HEK293 (cell line): ENCODE results near the gene SYNE2.

ENCODE experiments used
- CTCF ChIA-PET: fragments of 350-600 bp; formaldehyde crosslinking; extraction: SDS; loops from one replicate; lab custom pipeline; 2021; ENCODE audit warnings: antibody characterized with exemption; lab: Yijun Ruan, JAX
- POLR2A ChIA-PET: fragments of 300-600 bp; formaldehyde crosslinking; extraction: SDS; loops from one replicate; lab custom pipeline; 2020; ENCODE audit warnings: antibody characterized with exemption, inconsistent platforms; lab: Yijun Ruan, JAX
- H3K27ac ChIP-seq: fragments of 200-500 bp; sonication (Bioruptor generic); 2 replicates; pipeline ENCODE4 v1.5.1; 2014; ENCODE audit warnings: low read depth, low read length, control low read depth, inconsistent platforms; ENCODE audit errors: extremely low read depth
- H3K36me3 ChIP-seq, 2 experiments: fragments of 200-500 bp in 1 of 2; sonication (Bioruptor generic) in 1 of 2; 1 replicate in 1 of 2; 2 replicates in 1 of 2; pipeline ENCODE4 v1.5.1; 2014 to 2017; ENCODE audit warnings: inconsistent platforms in 2 of 2, low read length in 2 of 2; ENCODE audit not compliant: control insufficient read depth in 2 of 2, insufficient read depth in 1 of 2
- H3K4me1 ChIP-seq: fragments of 200-500 bp; sonication (Bioruptor generic); 2 replicates; pipeline ENCODE4 v1.5.1; 2014; ENCODE audit warnings: mild to moderate bottlenecking, low read length, inconsistent platforms; ENCODE audit not compliant: control insufficient read depth, insufficient read depth
- H3K4me3 ChIP-seq: 2 replicates; pipeline ENCODE4 v1.5.1; 2011; ENCODE audit warnings: low read depth, mild to moderate bottlenecking, control low read depth, low read length, moderate library complexity
- H3K9me3 ChIP-seq: fragments of 200-500 bp; sonication (Bioruptor generic); 2 replicates; pipeline ENCODE4 v1.5.1; 2014; ENCODE audit warnings: low read depth, low read length, inconsistent platforms; ENCODE audit not compliant: control insufficient read depth, insufficient read depth
- GLI2 ChIP-seq: fragments of 450-650 bp; formaldehyde crosslinking; IDR thresholded peaks from 2 replicates; pipeline ENCODE4; 2017; ENCODE audit warnings: missing biosample characterization, missing genetic modification characterization, low read depth, borderline replicate concordance
- SP2 ChIP-seq: fragments of 450-650 bp; formaldehyde crosslinking; IDR thresholded peaks from 2 replicates; pipeline ENCODE4 v1.5.1; 2016; ENCODE audit warnings: missing biosample characterization, missing genetic modification characterization
- ZBTB20 ChIP-seq: fragments of 450-650 bp; formaldehyde crosslinking; IDR thresholded peaks from 2 replicates; pipeline ENCODE4 v1.5.1; 2016; ENCODE audit warnings: missing biosample characterization, missing genetic modification characterization
- ZBTB8A ChIP-seq: fragments of 450-650 bp; formaldehyde crosslinking; IDR thresholded peaks from 2 replicates; pipeline ENCODE4 v1.5.1; 2016; ENCODE audit warnings: missing biosample characterization, missing genetic modification characterization
- ZFP37 ChIP-seq: fragments of 450-650 bp; formaldehyde crosslinking; IDR thresholded peaks from 2 replicates; pipeline ENCODE4 v1.5.1; 2016; ENCODE audit warnings: missing biosample characterization, missing genetic modification characterization
- ZNF169 ChIP-seq: fragments of 450-650 bp; formaldehyde crosslinking; IDR thresholded peaks from 2 replicates; pipeline ENCODE4 v1.5.1; 2016; ENCODE audit warnings: missing biosample characterization, missing genetic modification characterization
- ZNF37A ChIP-seq: fragments of 450-650 bp; IDR thresholded peaks from 2 replicates; pipeline ENCODE4 v1.5.1; 2018; ENCODE audit warnings: missing biosample characterization, missing genetic modification characterization
- ZNF48 ChIP-seq: fragments of 450-650 bp; formaldehyde crosslinking; IDR thresholded peaks from 2 replicates; pipeline ENCODE4 v1.5.1; 2016; ENCODE audit warnings: missing biosample characterization, missing genetic modification characterization
- ZNF530 ChIP-seq: fragments of 450-650 bp; formaldehyde crosslinking; IDR thresholded peaks from 2 replicates; pipeline ENCODE4 v1.5.1; 2016; ENCODE audit warnings: low read depth, missing biosample characterization, missing genetic modification characterization
- ZNF561 ChIP-seq: fragments of 450-650 bp; IDR thresholded peaks from 2 replicates; pipeline ENCODE4 v1.5.1; 2018; ENCODE audit warnings: missing biosample characterization, missing genetic modification characterization, borderline replicate concordance
- ZNF600 ChIP-seq: fragments of 450-650 bp; formaldehyde crosslinking; IDR thresholded peaks from 2 replicates; pipeline ENCODE4 v1.5.1; 2016; ENCODE audit warnings: missing biosample characterization, missing genetic modification characterization
- ZNF629 ChIP-seq: fragments of 450-650 bp; formaldehyde crosslinking; IDR thresholded peaks from 2 replicates; pipeline ENCODE4 v1.5.1; 2017; ENCODE audit warnings: missing biosample characterization, missing genetic modification characterization
- TF ChIP-seq, protein P1 (sequence below): fragments of 450-650 bp; formaldehyde crosslinking; IDR thresholded peaks from 2 replicates; pipeline ENCODE4 v1.5.1; 2016; ENCODE audit warnings: missing biosample characterization, missing genetic modification characterization, borderline replicate concordance
- TF ChIP-seq, protein P2 (sequence below): fragments of 450-650 bp; formaldehyde crosslinking; IDR thresholded peaks from 2 replicates; pipeline ENCODE4; 2016; ENCODE audit warnings: missing biosample characterization, missing genetic modification characterization
- TF ChIP-seq, protein P3 (sequence below): fragments of 450-650 bp; formaldehyde crosslinking; IDR thresholded peaks from 2 replicates; pipeline ENCODE4 v1.5.1; 2016; ENCODE audit warnings: missing biosample characterization, missing genetic modification characterization
- TF ChIP-seq, protein P4 (sequence below): fragments of 450-650 bp; formaldehyde crosslinking; IDR thresholded peaks from 2 replicates; pipeline ENCODE4 v1.5.1; 2017; ENCODE audit warnings: missing biosample characterization, missing genetic modification characterization
- TF ChIP-seq, protein P5 (sequence below): fragments of 450-650 bp; formaldehyde crosslinking; IDR thresholded peaks from 2 replicates; pipeline ENCODE4 v1.5.1; 2017; ENCODE audit warnings: missing biosample characterization, mild to moderate bottlenecking, missing genetic modification characterization, moderate library complexity

The SYNE2 gene

DNA sequence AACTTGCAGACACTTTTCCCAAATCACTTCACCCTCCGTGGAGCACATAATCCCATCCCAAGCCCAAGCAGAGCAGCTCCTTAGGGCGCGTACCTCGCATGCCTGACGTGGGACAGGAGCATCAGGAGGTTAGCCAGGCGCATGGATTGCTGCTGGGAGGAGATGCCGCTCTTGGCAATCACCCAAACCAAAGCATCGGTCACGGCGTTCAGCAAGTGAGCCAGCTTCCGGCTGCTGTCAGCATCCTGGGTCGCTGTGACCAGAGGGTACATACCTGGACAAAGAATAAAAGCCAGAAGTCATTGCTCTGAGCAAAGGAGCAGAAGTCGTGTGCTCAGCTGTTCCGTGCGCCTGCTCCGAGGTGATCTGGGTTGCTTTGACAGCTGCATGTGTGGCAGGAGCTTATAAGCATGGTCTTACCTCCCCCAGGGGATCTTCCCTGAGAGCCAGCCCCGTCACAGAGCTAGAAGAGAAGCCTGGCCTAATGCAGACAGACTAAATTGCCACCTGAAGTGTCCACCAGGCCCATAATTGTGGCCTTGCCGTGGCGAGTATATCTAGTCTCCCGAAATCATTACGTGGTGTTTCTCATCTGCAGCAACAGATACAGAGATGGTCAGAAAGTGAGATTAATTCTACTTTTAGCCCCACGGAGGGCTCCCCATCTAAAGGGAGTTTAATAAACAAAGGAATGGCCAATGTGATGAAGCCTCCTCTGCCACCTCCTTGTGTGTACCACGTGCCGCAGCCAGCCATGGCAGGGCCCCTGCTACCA, 382.3 kb downstream of the SYNE2 start:
- peaks cover 0 to 7% of the 10 kb centered on the region in 2 experiments; a peak in 2 of 3 replicates for H3K36me3 ChIP-seq
- ChIA-PET CTCF (interaction anchor here (0.6 kb wide), 1 partner anchor 995 kb away, joined by 4 read pairs; no protein-coding TSS in a partner anchor), POLR2A (no interaction called here)
- no peak overlapping the region for H3K27ac ChIP-seq
- TF ChIP-seq ZFP37 (no peak), ZNF561 (tag by site-specific recombination) (no peak), ZNF600 (no peak), ZBTB20 (tag by site-specific recombination) (no peak)
- TF ChIP-seq, protein P1, sequence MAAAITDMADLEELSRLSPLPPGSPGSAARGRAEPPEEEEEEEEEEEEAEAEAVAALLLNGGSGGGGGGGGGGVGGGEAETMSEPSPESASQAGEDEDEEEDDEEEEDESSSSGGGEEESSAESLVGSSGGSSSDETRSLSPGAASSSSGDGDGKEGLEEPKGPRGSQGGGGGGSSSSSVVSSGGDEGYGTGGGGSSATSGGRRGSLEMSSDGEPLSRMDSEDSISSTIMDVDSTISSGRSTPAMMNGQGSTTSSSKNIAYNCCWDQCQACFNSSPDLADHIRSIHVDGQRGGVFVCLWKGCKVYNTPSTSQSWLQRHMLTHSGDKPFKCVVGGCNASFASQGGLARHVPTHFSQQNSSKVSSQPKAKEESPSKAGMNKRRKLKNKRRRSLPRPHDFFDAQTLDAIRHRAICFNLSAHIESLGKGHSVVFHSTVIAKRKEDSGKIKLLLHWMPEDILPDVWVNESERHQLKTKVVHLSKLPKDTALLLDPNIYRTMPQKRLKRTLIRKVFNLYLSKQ (tag by site-specific recombination): no peak
- TF ChIP-seq, protein P2, sequence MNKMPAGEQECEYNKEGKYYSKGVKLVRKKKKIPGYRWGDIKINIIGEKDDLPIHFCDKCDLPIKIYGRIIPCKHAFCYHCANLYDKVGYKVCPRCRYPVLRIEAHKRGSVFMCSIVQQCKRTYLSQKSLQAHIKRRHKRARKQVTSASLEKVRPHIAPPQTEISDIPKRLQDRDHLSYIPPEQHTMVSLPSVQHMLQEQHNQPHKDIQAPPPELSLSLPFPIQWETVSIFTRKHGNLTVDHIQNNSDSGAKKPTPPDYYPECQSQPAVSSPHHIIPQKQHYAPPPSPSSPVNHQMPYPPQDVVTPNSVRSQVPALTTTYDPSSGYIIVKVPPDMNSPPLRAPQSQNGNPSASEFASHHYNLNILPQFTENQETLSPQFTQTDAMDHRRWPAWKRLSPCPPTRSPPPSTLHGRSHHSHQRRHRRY: no peak
- TF ChIP-seq, protein P3, sequence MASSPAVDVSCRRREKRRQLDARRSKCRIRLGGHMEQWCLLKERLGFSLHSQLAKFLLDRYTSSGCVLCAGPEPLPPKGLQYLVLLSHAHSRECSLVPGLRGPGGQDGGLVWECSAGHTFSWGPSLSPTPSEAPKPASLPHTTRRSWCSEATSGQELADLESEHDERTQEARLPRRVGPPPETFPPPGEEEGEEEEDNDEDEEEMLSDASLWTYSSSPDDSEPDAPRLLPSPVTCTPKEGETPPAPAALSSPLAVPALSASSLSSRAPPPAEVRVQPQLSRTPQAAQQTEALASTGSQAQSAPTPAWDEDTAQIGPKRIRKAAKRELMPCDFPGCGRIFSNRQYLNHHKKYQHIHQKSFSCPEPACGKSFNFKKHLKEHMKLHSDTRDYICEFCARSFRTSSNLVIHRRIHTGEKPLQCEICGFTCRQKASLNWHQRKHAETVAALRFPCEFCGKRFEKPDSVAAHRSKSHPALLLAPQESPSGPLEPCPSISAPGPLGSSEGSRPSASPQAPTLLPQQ: no peak
- H3K9me3 ChIP-seq: no peaks in the 10 kb centered on the region
- no peaks in the 10 kb centered on the region for H3K4me1 ChIP-seq
- no peak overlapping the region for H3K4me3 ChIP-seq

DNA sequence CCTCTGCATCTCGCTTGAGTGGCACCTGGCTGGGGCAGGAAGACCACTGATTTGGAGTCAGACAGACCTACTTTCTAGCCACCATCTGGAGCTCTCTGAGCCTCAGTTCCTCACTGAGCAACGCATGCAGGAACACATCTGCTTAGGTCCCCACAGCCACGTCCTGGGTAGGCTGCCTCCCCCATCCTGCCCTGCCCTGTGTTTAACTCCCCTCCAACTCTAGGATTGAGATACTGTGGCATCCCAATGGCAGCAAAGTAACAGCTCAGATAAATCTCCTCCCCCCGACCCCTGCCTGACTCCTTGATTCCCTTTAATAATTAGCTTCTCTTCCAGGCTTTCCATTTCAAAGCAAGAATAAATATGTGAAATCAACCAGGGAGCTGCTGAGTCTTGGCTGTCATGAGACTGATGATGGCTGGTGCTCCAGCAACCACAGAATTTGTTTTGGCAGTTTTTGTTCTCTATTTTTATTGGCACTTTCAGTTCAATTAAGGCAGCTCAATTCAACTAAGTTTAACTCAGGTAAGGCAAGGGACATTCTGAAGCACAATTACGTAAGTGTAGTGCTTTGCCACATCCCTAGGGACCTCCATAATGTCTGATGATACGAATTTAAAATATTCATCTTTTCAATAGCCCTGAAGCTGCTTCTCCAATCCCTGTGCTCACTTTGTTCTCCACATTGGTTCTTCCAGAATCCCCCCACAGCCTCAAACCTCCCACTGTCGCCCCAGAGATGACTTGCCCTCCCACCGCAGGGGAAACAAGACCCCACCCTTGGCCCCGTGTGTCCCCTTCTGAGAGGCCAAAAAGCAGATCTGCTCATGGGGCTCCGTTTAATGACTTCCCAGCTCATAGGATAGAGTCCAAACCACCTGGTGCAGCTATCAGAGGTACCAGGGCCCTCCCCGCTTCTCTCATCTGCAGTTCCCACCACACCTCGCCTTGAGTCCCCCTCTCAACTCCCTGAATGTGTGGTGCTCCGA, 383.1 kb downstream of the SYNE2 start:
- Histone ChIP-seq H3K4me3 (no peak overlapping the region), H3K9me3 (no peaks in the 10 kb centered on the region), H3K4me1 (no peaks in the 10 kb centered on the region), H3K27ac (no peak overlapping the region), H3K36me3 (peaks cover 0 to 7% of the 10 kb centered on the region in 2 experiments; a peak in 2 of 3 replicates)
- TF ChIP-seq ZNF37A (tag by site-specific recombination) (no peak), ZNF629 (no peak), ZNF48 (tag by site-specific recombination) (no peak), GLI2 (no peak), ZBTB8A (tag by site-specific recombination) (no peak), ZNF169 (tag by site-specific recombination) (no peak), SP2 (tag by site-specific recombination) (no peak), ZNF530 (tag by site-specific recombination) (no peak)
- TF ChIP-seq, protein P4, sequence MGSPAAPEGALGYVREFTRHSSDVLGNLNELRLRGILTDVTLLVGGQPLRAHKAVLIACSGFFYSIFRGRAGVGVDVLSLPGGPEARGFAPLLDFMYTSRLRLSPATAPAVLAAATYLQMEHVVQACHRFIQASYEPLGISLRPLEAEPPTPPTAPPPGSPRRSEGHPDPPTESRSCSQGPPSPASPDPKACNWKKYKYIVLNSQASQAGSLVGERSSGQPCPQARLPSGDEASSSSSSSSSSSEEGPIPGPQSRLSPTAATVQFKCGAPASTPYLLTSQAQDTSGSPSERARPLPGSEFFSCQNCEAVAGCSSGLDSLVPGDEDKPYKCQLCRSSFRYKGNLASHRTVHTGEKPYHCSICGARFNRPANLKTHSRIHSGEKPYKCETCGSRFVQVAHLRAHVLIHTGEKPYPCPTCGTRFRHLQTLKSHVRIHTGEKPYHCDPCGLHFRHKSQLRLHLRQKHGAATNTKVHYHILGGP (tag by site-specific recombination): no peak
- TF ChIP-seq, protein P5, sequence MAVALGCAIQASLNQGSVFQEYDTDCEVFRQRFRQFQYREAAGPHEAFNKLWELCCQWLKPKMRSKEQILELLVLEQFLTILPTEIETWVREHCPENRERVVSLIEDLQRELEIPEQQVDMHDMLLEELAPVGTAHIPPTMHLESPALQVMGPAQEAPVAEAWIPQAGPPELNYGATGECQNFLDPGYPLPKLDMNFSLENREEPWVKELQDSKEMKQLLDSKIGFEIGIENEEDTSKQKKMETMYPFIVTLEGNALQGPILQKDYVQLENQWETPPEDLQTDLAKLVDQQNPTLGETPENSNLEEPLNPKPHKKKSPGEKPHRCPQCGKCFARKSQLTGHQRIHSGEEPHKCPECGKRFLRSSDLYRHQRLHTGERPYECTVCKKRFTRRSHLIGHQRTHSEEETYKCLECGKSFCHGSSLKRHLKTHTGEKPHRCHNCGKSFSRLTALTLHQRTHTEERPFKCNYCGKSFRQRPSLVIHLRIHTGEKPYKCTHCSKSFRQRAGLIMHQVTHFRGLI (tag by site-specific recombination): no peak
- ChIA-PET POLR2A (no interaction called here), CTCF (interaction anchor here (0.6 kb wide), 1 partner anchor 32 kb away, joined by 3 read pairs; no protein-coding TSS in a partner anchor)
